Progenitor cell of endocrine pancreas (in vitro differentiated cells): ENCODE data around the gene VIPR2. TPM values are rescaled to one million over a fixed set of nuclear protein-coding genes. Genes with fewer than 3 reads are reported as not detected.

Experiments
- DNase-seq: peaks from one replicate; pipeline ENCODE4 v3.0.0; 2021; ENCODE audit warnings: low spot score; ENCODE audit not compliant: unreplicated experiment
- H3K27ac Mint-ChIP-seq: 2 replicates; pipeline ENCODE4 v1.8.0; 2021; ENCODE audit warnings: mild to moderate bottlenecking, moderate library complexity, mixed read lengths
- H3K27me3 Mint-ChIP-seq: 2 replicates; pipeline ENCODE4 v1.8.0; 2021; ENCODE audit warnings: mixed read lengths
- H3K36me3 Mint-ChIP-seq: 2 replicates; pipeline ENCODE4 v1.8.0; 2022; ENCODE audit warnings: mixed read lengths; ENCODE audit not compliant: insufficient read depth
- H3K4me1 Mint-ChIP-seq: 2 replicates; pipeline ENCODE4 v1.8.0; 2021; ENCODE audit warnings: low read depth, mixed read lengths
- H3K4me3 Mint-ChIP-seq: 2 replicates; pipeline ENCODE4 v1.8.0; 2021; ENCODE audit warnings: low read depth, mild to moderate bottlenecking, moderate library complexity, mixed read lengths
- H3K9me3 Mint-ChIP-seq: 2 replicates; pipeline ENCODE4 v1.8.0; 2021; ENCODE audit warnings: low read depth, mixed read lengths
- total RNA-seq: library from RNA; stranded (reverse); gene quantifications from 2 replicates; pipeline ENCODE4 v1.2.1, GENCODE V29; 2021
- TF ChIP-seq, protein P1 (sequence below): fragments of 200-600 bp; sonication (generic); IDR thresholded peaks from one replicate; pipeline ENCODE4 v1.5.0; 2021; ENCODE audit warnings: antibody characterized with exemption, mild to moderate bottlenecking; ENCODE audit not compliant: unreplicated experiment

Gene VIPR2
- total RNA-seq, 1 donor from 2014 or later = 0.36 TPM

DNA sequence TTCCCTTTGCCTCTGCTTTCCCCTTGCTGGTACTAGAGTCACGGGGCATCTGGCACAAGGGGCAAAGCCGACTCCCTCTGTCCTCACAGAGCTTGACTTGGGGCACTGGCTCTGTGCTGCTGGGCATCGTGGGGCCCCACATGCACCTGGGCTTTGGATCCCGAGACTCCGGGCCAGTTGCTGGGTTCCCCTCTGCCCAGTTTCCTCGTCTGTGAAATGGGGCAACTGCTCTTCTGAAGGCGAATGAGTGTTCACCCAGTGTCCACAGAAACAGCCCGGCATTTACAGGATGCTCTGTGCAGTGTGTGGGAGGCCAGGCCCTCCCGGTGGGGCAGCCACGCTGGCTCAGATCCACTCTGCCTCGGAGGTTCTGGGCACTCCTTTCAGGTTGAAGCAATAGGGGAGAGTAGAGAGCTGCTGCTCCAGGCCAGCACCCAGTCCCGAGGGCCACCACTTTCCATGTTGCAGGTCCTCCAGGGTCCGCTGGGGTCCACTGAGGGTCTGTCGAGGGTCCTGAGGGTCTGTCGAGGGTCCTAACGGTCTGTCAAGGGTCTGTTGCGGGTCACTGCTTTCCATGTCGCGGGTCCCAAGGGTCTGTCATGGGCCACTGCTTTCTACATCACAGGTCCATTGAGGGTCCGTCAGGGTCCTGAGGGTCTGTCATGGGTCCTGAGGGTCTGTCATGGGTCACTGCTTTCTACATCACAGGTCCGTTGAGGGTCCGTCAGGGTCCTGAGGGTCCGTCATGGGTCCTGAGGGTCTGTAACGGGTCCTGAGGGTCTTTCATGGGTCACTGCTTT lies 103.6 kb downstream of the VIPR2 start:
- Mint-ChIP-seq H3K4me3 (no peak overlapping the region), H3K9me3 (peaks cover 4% of the 10 kb centered on the region), H3K27me3 (no peaks in the 10 kb centered on the region), H3K27ac (no peak overlapping the region), H3K4me1 (peaks cover 9% of the 10 kb centered on the region), H3K36me3 (no peaks in the 10 kb centered on the region)
- no peak for DNase-seq
- TF ChIP-seq, protein P1, sequence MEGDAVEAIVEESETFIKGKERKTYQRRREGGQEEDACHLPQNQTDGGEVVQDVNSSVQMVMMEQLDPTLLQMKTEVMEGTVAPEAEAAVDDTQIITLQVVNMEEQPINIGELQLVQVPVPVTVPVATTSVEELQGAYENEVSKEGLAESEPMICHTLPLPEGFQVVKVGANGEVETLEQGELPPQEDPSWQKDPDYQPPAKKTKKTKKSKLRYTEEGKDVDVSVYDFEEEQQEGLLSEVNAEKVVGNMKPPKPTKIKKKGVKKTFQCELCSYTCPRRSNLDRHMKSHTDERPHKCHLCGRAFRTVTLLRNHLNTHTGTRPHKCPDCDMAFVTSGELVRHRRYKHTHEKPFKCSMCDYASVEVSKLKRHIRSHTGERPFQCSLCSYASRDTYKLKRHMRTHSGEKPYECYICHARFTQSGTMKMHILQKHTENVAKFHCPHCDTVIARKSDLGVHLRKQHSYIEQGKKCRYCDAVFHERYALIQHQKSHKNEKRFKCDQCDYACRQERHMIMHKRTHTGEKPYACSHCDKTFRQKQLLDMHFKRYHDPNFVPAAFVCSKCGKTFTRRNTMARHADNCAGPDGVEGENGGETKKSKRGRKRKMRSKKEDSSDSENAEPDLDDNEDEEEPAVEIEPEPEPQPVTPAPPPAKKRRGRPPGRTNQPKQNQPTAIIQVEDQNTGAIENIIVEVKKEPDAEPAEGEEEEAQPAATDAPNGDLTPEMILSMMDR = no peak

DNA sequence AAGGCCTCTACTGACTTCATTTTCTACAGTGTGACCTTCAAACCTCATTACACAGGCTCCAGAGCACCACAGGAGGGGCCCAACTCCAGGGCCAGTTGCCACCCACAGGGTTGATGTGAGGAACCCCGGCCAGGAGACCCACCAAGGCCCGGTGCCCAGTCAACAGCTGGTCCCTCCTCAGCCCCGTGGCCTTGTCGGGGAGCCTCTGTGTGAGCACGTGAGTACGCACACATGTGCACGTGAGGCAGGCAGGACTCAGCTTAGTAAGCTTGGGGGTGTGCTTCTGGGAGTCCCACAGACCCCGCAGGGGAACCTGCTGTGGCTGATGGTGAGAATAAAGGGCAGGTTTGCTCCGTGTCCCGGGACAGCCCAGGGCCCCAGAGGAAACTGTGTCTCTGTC lies 104.5 kb downstream of the VIPR2 start:
- DNase-seq = no peak
- Mint-ChIP-seq H3K27ac (no peak overlapping the region), H3K36me3 (no peaks in the 10 kb centered on the region), H3K9me3 (peaks cover 4% of the 10 kb centered on the region), H3K4me1 (peaks cover 9% of the 10 kb centered on the region), H3K4me3 (no peak overlapping the region), H3K27me3 (peaks cover 3% of the 10 kb centered on the region)
- TF ChIP-seq, protein P1 = no peak

DNA sequence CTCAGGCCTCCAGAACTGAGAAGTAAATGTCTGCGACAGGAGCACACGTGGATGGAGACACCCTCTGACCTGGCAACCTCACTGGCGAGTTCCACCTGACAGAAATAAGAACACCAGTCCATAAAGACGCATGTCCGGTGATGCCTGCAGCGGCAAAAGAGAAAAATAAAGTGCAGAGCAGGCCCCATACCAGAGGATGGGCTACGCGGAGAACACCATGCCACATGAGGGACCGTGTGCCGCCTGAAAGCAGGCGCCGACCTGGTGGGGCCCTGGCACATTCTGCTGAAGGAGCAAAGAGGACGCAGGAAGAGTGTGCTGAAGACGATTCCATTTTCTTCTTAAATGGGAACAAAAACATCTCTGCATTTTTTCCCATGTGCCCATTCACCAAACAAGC lies 105.0 kb downstream of the VIPR2 start:
- TF ChIP-seq, protein P1 = no peak
- Mint-ChIP-seq H3K27ac (no peak overlapping the region), H3K27me3 (peaks cover 3% of the 10 kb centered on the region)

DNA sequence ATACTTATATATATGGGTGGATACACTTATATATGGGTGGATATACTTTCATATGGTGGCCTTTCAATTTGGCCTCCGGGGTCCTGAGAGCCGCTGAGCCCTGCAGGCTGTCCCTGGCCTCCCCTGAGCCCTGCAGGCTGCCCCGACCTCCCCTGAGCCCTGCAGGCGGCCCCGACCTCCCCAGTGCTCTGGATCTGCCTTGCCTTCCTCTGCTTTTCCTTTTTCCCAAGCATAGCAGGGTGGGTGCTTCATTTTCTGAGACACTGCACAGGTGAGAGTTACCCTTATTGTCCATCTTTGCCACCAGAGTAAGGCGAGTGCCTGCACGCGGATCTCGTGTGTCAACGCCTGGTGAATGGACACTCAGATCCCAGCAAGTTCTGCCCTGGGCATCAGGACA lies 106.6 kb downstream of the VIPR2 start:
- Mint-ChIP-seq H3K4me1 (peaks cover 9% of the 10 kb centered on the region), H3K9me3 (no peaks in the 10 kb centered on the region), H3K4me3 (no peak overlapping the region), H3K27ac (no peak overlapping the region), H3K27me3 (peaks cover 3% of the 10 kb centered on the region), H3K36me3 (no peaks in the 10 kb centered on the region)
- DNase-seq = no peak
- TF ChIP-seq, protein P1 = no peak

More for the DNA sequence above, 105.0 kb downstream of the VIPR2 start:
- Mint-ChIP-seq H3K4me1 (peaks cover 9% of the 10 kb centered on the region), H3K36me3 (no peaks in the 10 kb centered on the region), H3K9me3 (peaks cover 4% of the 10 kb centered on the region), H3K4me3 (no peak overlapping the region)
- DNase-seq = no peak

DNA sequence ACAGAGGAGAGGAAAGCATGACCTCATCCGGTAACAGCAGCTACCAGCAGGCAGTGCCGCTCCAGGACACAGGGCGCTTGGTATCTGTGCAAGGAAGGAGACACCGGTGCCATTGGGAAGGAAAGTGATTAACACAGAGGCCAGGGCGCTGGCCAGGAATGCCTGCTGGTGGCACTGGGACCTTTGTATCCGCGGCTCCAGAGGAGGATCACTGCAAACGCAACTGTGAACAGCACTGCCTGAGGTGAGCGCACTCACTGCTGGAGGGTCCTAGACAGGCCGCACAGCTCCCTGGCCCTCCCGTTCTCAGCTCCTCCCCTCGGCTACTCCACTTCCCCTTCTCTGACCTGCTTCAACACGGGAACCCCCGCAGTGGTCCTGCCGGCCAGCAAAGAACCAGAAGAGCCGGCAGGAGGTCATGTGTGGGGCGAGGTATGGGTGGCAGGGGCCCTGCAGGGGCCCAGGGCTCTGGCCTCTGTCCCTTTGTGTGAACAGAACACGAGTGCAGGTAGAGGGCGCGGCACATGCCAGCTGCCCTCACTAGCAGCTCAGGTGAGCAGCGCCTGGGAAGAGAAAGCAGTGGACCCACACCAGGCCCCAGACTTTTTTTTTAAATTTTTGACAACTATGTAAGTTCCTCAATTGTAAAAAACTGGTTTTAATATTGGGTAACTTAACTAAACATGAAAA lies 107.6 kb downstream of the VIPR2 start:
- H3K4me1 Mint-ChIP-seq = peaks cover 9% of the 10 kb centered on the region
- no peak overlapping the region for H3K4me3 Mint-ChIP-seq
- no peaks in the 10 kb centered on the region for H3K9me3 Mint-ChIP-seq
- H3K27ac Mint-ChIP-seq = peak overlapping the region; percentile 50
- H3K36me3 Mint-ChIP-seq = no peaks in the 10 kb centered on the region
- DNase-seq = no peak
- H3K27me3 Mint-ChIP-seq = peaks cover 7% of the 10 kb centered on the region
- TF ChIP-seq, protein P1 = no peak
